Spleen (tissue), 7 donors: Measurements from ENCODE around the gene FAM107B.

ENCODE experiments used
- CTCF ChIP-seq, 11 experiments: fragments of 200-600 bp in 7 of 11; fragments of 450-650 bp in 4 of 11; sonication (generic) in 4 of 11; IDR thresholded peaks in 8 of 11; conservative IDR thresholded peaks in 3 of 11; 1 replicate in 7 of 11; 2 replicates in 4 of 11; pipeline versions ENCODE4 v1.4.0 to v1.8.0; 2016 to 2021; ENCODE audit warnings: antibody characterized with exemption in 11 of 11, inconsistent platforms in 4 of 11, mild to moderate bottlenecking in 1 of 11
- POLR2A ChIP-seq, 3 donors: fragments of 450-650 bp; IDR thresholded peaks; one replicate each; pipeline ENCODE4 v1.5.1; 2017; ENCODE audit warnings: antibody characterized with exemption in 3 of 3, mild to moderate bottlenecking in 1 of 3
- donor health status: DM: no; HTN: no; CAD: no; lungs with moderate emphysema.
- donor health status: DM: no; HTN: no; CAD: no.
- donor health status: DM: no; HTN: no; CAD: no.

GRCh38 chr10:14602807-14603533 lies 171.7 kb downstream of the FAM107B start:
- TF ChIP-seq CTCF (IDR thresholded peaks at IDR 0.05 in 8 of 11, conservative IDR thresholded peaks at IDR 0.05 in 3 of 11) (no peak), POLR2A (IDR thresholded peaks at IDR 0.05) (no peak)
